ENCODE results near the gene AKIRIN2. TPM values are rescaled to one million over a fixed set of nuclear protein-coding genes. Genes with fewer than 3 reads are reported as not detected.
"Not testable (repeated sequence)": the region's sequence is repeated elsewhere in the genome, so short reads cannot be mapped to it uniquely, and the experiment has no call there.

AKIRIN2 gene
- total RNA-seq, 1 donor from 2014 or later: 15.1 TPM

- no peak for DNase-seq
Observed at GRCh38 chr6:87687296-87687695, 14.7 kb downstream of the AKIRIN2 start.

DNA sequence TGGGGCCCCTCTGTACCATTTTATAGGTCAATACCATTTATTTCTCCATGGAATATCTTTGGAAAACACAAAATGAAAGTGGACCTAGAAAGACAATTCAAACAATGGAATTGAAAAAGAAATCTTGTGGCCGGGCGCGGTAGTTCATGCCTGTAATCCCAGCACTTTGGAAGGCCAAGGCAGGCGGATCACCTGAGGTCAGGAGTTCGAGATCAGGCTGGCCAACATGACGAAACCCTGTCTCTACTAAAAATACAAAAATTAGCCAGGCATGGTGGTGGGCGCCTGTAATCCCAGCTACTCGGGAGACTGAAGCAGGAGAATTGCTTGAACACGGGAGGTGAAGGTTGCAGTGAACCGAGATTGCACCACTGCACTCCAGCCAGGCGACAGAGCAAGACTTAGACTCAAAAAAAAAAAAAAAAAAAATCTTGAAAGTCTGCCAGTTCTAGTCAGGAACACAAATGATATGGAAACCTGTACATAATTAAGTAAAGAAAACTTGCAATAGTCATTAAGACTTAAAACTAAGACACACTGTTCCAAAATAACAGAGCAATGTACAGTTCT, 15.3 kb downstream of the AKIRIN2 start:
- not testable (repeated sequence) for DNase-seq

GRCh38 chr6:87684895-87685654, 17.0 kb downstream of the AKIRIN2 start:
- no peak for DNase-seq

DNA sequence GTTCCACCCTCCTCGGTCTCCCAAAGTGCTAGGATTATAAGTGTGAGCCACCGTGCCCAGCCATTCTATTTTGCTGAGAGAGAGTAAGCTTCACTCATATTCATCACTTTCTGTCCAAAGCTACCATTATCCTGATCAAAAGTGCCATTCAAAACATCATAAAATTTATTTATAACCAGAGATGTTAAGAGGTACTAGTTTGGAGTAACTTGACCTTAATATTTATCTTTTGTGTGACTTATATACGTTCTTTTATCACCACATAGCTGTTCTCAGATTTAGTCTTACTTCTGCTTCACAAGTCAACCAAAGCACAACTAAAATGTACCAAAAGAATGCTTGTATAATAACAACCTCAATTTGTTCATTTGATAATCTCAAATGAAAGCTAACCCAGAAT, 18.1 kb downstream of the AKIRIN2 start:
- no peak for DNase-seq

GRCh38 chr6:87682310-87682709, 19.7 kb downstream of the AKIRIN2 start:
- no peak for DNase-seq

- no peak for DNase-seq
Observed at GRCh38 chr6:87675004-87675681, 26.9 kb downstream of the AKIRIN2 start.

DNA sequence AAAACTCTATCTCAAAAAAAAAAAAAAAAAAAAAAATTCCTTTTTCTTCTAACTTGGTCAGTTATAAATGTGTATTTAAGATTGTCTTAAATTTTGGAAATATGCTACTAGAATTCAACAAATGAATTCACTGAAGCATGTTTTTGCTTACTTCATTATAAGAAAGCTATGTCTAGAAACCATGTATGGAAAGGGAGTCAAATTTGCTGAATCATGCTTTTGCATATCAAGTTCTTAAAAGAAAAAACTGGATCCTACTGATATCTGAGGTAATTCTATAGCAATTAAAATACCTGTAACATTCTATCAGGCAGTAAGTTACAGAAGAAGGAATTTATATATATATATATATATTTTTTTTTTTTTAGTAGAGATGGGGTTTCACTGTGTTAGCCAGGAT, 27.7 kb downstream of the AKIRIN2 start:
- no peak for DNase-seq

- DNase-seq: no peak
Observed at GRCh38 chr6:87673237-87673636, 28.8 kb downstream of the AKIRIN2 start.

DNA sequence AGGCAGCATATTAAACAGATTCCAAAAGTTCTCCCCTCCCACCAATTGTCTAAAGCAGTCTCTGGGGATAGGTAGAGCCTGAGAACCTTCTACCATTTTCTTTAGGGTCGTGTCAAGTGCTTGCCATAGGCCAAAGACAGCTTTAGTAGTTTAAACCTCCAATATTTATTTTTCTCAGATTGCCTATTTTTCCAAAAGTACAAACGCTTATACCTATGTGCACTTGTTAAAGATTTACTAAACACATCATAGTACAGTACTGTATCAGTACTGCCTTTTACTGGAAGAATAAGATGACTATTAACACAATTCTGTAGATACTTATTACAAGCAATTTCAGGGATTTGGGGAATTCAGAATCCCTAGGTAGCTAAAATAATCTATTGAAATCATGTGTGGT, 29.4 kb downstream of the AKIRIN2 start:
- no peak for DNase-seq

DNA sequence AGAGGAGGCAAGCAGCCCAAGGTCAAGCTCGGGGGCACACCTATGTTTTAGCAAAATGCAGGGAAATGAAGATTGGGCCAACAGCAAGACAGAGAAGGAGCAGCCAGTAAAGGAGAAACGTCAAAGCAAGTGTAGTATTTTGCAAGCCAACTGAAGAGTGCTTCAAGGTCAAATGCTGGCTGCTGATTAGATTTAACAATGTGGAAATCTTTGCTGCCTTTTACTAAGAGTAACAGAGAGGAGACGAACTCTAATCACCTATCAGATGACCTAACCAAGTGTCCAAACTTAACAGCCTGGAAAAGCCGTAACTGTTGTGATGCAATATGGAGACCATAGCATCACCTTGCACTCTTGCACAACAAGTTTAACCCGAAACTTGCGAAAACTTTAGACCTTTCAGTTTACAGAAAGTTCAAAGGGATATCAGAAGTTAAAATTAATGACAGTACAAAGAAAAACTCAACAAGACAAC, 30.4 kb downstream of the AKIRIN2 start:
- DNase-seq: no peak

- peak; percentile 19 for DNase-seq
Observed at GRCh38 chr6:87670707-87671106, 31.3 kb downstream of the AKIRIN2 start.

- DNase-seq: no peak
Observed at GRCh38 chr6:87669051-87669450, 33.0 kb downstream of the AKIRIN2 start.

DNA sequence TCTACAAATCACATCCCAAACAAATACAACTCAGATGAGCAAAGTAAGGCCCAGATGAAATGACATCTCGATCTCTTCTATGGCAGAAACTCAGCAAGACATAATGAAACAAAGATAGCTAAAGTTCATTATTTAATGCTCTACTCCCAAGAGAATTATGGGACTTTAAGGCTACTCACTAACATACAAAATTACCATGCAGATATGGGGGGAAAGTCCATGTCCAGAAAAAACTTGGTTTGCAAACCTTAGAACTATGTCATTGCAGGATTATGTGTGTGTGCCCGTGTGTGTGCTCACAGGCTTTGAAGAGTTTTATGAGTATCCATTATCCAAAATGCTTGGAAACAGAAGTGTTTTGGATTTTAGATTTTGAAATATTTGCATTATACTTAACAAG, 34.0 kb downstream of the AKIRIN2 start:
- DNase-seq: no peak

DNA sequence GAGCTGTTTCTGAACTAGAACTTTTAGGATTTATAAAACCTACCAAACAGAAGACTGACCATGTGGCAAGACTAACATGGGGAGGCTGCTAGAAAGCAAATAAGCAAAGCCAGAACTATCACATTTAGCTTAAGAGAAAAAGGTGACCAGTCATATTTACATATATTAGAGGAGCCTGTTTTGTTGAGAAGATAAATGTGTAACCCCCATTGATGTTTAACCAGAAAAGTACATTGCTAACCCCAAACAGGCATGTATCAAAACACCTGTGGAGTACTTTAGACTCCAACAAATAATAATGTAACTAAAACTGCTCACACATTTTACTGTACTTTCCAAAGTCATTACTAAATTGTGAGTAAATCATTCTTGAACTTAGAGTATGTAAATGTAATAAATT, 35.0 kb downstream of the AKIRIN2 start:
- DNase-seq: no peak

- no peak for DNase-seq
Observed at GRCh38 chr6:87664921-87665485, 37.0 kb downstream of the AKIRIN2 start.

DNA sequence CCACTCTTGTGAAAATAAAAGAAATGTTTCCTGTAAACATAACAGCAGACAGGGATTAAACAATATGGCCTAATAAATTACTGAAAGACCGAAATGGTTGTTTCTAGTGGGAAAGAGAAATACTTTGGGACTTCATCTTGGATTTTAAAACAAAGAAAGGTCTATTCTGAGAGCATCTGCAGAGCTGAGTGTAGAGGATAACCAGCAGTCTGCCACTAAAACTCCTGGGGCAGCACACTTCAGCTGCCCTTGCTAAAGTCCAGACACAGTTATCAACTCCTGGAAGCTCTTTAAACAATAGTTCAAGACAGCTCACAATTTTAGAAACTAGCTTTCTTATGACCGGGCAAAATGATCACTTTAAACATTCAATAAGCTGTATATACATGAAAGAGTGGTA, 38.6 kb downstream of the AKIRIN2 start:
- DNase-seq: no peak

- no peak for DNase-seq
Observed at GRCh38 chr6:87661503-87661902, 40.5 kb downstream of the AKIRIN2 start.

DNA sequence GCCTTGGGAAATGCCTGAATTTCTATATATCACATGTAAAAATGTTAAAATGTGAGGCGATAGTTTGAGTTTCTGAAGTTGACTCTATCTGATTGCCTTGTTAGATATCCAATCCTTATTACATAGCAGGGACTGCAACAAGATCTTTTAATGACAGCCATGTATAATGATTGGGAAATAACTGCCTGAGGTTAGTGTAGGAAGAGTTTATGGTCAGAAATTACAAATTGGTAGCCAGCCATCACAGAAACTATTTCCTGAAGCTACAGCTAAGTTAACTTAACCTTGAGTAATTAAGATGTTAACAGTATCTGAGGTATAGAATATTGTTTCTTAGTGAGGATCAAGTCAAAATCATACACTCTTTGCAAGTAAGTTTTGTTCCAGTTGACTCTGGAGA, 41.0 kb downstream of the AKIRIN2 start:
- no peak for DNase-seq

DNA sequence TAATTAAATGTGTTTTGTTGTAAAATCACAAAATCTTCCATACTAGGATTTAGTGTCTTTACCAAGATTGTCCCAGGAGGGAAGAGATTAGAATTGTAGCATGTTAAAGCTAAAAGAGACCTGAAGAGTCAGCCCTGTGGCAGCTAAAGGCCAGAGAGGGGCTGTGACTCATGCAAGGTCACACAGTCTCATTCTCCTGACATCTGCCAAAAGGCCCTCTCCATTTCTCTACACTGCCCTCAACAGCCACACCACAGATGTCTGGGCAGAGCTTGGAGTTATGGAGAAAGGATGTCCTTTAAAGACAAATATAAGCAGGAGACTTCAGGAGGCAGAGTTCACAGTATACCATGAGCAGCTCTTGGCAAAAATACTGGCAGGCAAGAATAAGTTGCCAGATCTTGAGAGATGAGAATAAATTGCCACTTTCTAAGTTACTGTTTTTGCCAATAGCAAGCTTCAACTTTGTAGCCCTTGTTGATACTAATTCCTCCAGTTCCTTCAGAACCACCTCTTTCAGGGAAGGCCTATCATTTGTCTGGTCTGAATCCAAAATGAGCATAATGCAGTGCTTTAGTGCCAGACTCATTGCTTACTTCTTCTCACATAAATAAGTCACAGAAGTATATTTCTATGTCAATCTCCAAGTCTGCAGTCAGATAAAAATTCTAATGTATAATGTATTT, 41.7 kb downstream of the AKIRIN2 start:
- DNase-seq: peak; percentile 28

- no peak for DNase-seq
Observed at GRCh38 chr6:87658516-87658915, 43.5 kb downstream of the AKIRIN2 start.

- DNase-seq: peak; percentile 24
Observed at GRCh38 chr6:87656857-87657256, 45.2 kb downstream of the AKIRIN2 start.

GRCh38 chr6:87655824-87656223, 46.2 kb downstream of the AKIRIN2 start:
- no peak for DNase-seq

DNA sequence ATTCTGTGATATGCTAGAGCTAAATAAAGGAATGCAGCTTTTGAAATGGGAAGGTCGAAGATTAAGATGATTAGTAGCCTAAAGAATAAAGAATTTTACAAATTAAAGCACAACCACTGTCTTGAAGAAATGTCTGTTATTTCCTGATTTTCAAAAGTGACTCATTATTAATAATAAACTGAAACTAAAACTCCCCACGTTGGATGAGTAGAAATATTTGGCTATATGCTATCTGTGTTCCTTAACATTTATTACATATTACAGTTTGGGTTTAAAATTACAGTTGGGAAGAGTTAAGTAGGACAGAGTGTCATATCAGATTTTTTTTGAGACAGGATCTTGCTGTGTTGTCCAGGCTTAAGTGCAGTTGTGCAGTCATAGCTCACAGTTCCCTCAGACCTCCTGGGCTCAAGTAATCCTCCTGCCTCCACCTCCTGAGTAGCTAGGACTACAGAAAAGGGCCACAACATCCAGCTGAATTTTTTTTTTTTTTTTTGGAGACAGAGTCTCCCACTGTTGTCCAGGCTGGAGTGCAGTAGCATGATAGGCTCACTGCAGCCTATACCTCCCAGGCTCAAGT, 47.1 kb downstream of the AKIRIN2 start:
- no peak for DNase-seq
